Thyroid gland (tissue), 4 donors: ENCODE data around the gene CHRNG. TPM values are rescaled to one million over a fixed set of nuclear protein-coding genes. Genes with fewer than 3 reads are reported as not detected.

ENCODE experiments used
- DNase-seq, 2 donors: peaks; one replicate each; pipeline ENCODE4 v3.0.0-alpha.2; 2019
- H3K27ac ChIP-seq, 3 donors: fragments of 200-600 bp; sonication (generic); 1 replicate in 2 of 3; 2 replicates in 1 of 3; pipeline ENCODE4 v1.5.1; 2016 to 2019; ENCODE audit warnings: mild to moderate bottlenecking in 1 of 3, moderate library complexity in 1 of 3
- H3K27me3 ChIP-seq: fragments of 200-600 bp; sonication (generic); one replicate; pipeline ENCODE4 v1.5.1; 2019
- H3K36me3 ChIP-seq, 2 donors: fragments of 200-600 bp; sonication (generic); one replicate each; pipeline ENCODE4 v1.5.1; 2016 to 2019
- H3K4me1 ChIP-seq, 2 donors: fragments of 200-600 bp; sonication (generic); one replicate each; pipeline ENCODE4 v1.5.1; 2017 to 2019
- H3K4me3 ChIP-seq, 3 donors: fragments of 200-600 bp; sonication (generic); replicated peaks in 1 of 3; 1 replicate in 2 of 3; 2 replicates in 1 of 3; pipeline ENCODE4 v1.5.1; 2016; ENCODE audit warnings: mild to moderate bottlenecking in 1 of 3
- H3K9me3 ChIP-seq: fragments of 200-600 bp; sonication (generic); one replicate; pipeline ENCODE4 v1.5.1; 2017
- CTCF ChIP-seq, 6 experiments: fragments of 200-600 bp in 3 of 6; fragments of 450-650 bp in 3 of 6; sonication (generic) in 3 of 6; IDR thresholded peaks; one replicate each; pipeline ENCODE4 v1.5.1; 2016 to 2019; ENCODE audit warnings: antibody characterized with exemption in 6 of 6, mild to moderate bottlenecking in 2 of 6, inconsistent platforms in 1 of 6, moderate library complexity in 1 of 6
- POLR2A ChIP-seq, 2 donors: fragments of 450-650 bp; IDR thresholded peaks; one replicate each; pipeline ENCODE4 v1.6.1; 2017; ENCODE audit warnings: antibody characterized with exemption in 2 of 2, mild to moderate bottlenecking in 2 of 2, moderate library complexity in 1 of 2
- WGBS, 2 donors: methylation state at CpG; one replicate each; pipeline ENCODE4 v1.1.5; 2017; 5-methylcytosine and 5-hydroxymethylcytosine counted together
- intact Hi-C: fragments of 100-400 bp; cut with DNase I; formaldehyde crosslinking; loops from one replicate; pipeline ENCODE4 v1.15.1; 2023
- total RNA-seq, 4 donors: library from RNA; depleted of rRNA; stranded (reverse); fragments of >200 nt; gene quantifications; one replicate each; pipeline ENCODE4 v1.2.3, GENCODE V29; 2016

The CHRNG gene
- total RNA-seq, 4 donors from 2014 or later, result not detected

GRCh38 chr2:232576995-232577394 is 37.5 kb downstream of the CHRNG start:
- DNase-seq, result no peak
- 59 to 85% methylated on average over 2 of the region's 2 CpGs for WGBS, 2 donors
- Histone ChIP-seq H3K27ac (no peak overlapping the region), H3K9me3 (no peaks in the 10 kb centered on the region), H3K4me1 (peaks cover 12 to 18% of the 10 kb centered on the region in 2 donors), H3K4me3 (no peak overlapping the region), H3K36me3 (peaks cover 11 to 12% of the 10 kb centered on the region in 2 donors), H3K27me3 (no peaks in the 10 kb centered on the region)
- intact Hi-C loops, result no loop called here
- TF ChIP-seq POLR2A (IDR thresholded peaks at IDR 0.05), result no peak
- no peak for TF ChIP-seq CTCF (IDR thresholded peaks at IDR 0.05)

GRCh38 chr2:232577841-232578240 is 38.3 kb downstream of the CHRNG start:
- H3K4me3 ChIP-seq, result no peak overlapping the region
- no peak overlapping the region for H3K27ac ChIP-seq
- H3K27me3 ChIP-seq, result no peaks in the 10 kb centered on the region
- peaks cover 12% of the 10 kb centered on the region in 2 donors for H3K36me3 ChIP-seq
- DNase-seq, result no peak
- intact Hi-C loops, result no loop called here
- 94 to 95% methylated on average over 2 of the region's 2 CpGs for WGBS, 2 donors
- no peaks in the 10 kb centered on the region for H3K9me3 ChIP-seq
- peaks cover 12 to 18% of the 10 kb centered on the region in 2 donors for H3K4me1 ChIP-seq
- no peak for TF ChIP-seq POLR2A (IDR thresholded peaks at IDR 0.05)
- no peak for TF ChIP-seq CTCF (IDR thresholded peaks at IDR 0.05)

- H3K27ac ChIP-seq, result no peak overlapping the region
- intact Hi-C loops, result no loop called here
- no peaks in the 10 kb centered on the region for H3K9me3 ChIP-seq
- H3K4me1 ChIP-seq, result peaks cover 7 to 11% of the 10 kb centered on the region in 2 donors
- peaks cover 12% of the 10 kb centered on the region in 2 donors for H3K36me3 ChIP-seq
- H3K27me3 ChIP-seq, result no peaks in the 10 kb centered on the region
- WGBS, 2 donors, result 96% methylated on average over 2 of the region's 2 CpGs
- no peak for DNase-seq
- TF ChIP-seq CTCF (IDR thresholded peaks at IDR 0.05) (no peak), POLR2A (IDR thresholded peaks at IDR 0.05) (no peak)
- no peak overlapping the region for H3K4me3 ChIP-seq
Measured at GRCh38 chr2:232578626-232579025, 39.1 kb downstream of the CHRNG start.

- Histone ChIP-seq H3K4me3 (no peak overlapping the region), H3K36me3 (peaks cover 12% of the 10 kb centered on the region in 2 donors), H3K27me3 (no peaks in the 10 kb centered on the region), H3K27ac (no peak overlapping the region), H3K4me1 (no peaks in the 10 kb centered on the region), H3K9me3 (no peaks in the 10 kb centered on the region)
- TF ChIP-seq POLR2A (IDR thresholded peaks at IDR 0.05) (no peak), CTCF (IDR thresholded peaks at IDR 0.05) (no peak)
- intact Hi-C loops, result no loop called here
- no peak for DNase-seq
- 92 to 96% methylated on average over 6 of the region's 6 CpGs for WGBS, 2 donors
Measured at GRCh38 chr2:232580648-232580981, 41.1 kb downstream of the CHRNG start.

GRCh38 chr2:232581725-232582124 is 42.2 kb downstream of the CHRNG start:
- no peak overlapping the region for H3K4me3 ChIP-seq
- TF ChIP-seq POLR2A (IDR thresholded peaks at IDR 0.05) (no peak), CTCF (IDR thresholded peaks at IDR 0.05) (no peak)
- H3K27me3 ChIP-seq, result no peaks in the 10 kb centered on the region
- no peak overlapping the region for H3K27ac ChIP-seq
- peaks cover 12% of the 10 kb centered on the region in 2 donors for H3K36me3 ChIP-seq
- no peak for DNase-seq
- no peaks in the 10 kb centered on the region for H3K9me3 ChIP-seq
- H3K4me1 ChIP-seq, result no peaks in the 10 kb centered on the region
- intact Hi-C loops, result no loop called here
